HG03060 (cell line): ENCODE data around the gene AMMECR1.

Source experiments
- ATAC-seq: cut with Tn5 transposase; IDR thresholded peaks from one replicate; pipeline ENCODE4 v1.9.1; 2021; ENCODE audit warnings: low read depth, moderate number of reproducible peaks; ENCODE audit not compliant: unreplicated experiment

Gene AMMECR1

DNA sequence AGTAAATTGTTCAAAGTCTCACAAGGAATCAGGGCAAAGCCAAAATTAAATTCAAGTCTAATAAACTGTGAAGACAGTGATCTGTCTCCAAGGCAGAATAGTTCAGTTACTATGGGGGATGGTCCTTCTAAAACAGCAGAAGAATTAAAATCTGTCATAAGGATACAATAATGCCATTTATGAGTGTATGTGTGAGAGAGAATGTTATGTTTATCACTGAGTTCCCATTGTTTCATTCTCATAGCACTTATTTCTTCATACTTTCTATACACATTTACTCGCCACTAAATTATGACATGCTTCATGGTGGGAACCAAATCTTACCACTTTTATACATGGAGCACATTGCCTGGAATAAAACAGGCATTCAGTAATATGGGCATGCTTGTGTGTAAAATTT, 102.5 kb downstream of the AMMECR1 start:
- ATAC-seq, result no peak

DNA sequence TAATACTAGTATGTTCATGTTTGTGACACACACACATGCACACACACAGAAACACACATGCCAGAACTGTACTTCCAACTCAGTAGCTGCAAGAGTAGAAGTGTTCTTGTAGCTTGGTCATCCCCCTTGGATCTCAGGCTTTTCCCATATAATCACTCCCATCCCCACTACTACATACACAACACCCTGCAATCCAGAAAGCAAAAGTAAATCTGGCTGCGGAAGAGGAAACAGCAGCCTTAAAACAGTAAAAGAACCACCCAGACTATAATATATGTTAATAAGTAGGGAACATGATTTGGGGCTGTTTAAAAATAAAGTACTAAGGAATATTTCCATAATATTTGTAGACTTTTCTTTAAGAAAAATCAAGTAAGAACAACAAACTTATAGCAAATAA, 103.2 kb downstream of the AMMECR1 start:
- no peak for ATAC-seq

DNA sequence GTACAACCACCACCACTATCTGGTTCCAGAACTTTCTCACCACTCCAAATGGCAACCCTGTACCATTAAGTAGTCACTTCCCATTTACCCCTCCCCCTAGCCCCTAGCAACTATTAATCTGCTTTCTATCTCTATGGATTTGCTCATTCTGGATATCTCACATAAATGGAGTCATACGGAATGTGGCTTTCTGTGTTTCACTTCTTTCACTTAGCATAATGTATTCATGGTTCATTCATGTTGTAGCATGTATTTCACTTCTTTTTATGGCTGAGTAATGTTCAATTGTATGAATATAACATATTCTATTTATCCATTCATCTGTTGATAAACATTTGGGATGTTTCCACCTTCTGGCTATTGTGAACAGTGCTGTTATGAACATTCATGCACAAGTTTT, 104.7 kb downstream of the AMMECR1 start:
- no peak for ATAC-seq

DNA sequence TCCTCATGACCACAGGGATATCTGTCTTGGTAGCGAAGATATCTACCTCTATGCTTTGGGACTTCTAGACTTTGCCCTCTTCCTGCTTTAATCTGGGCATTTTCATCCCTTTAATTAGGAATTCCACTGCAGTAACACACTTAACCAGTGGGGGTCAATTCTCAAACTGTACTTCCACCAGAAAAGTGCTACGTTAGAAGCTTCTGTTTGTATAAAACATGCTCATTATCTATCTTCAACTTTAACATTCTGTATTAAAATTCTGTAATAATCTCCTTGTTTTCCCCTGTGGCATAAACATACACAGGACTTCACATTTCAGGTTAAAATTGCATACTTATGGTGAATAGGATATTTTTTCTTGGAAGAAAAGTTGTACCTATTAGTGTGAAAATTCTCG, 105.6 kb downstream of the AMMECR1 start:
- ATAC-seq, result no peak

DNA sequence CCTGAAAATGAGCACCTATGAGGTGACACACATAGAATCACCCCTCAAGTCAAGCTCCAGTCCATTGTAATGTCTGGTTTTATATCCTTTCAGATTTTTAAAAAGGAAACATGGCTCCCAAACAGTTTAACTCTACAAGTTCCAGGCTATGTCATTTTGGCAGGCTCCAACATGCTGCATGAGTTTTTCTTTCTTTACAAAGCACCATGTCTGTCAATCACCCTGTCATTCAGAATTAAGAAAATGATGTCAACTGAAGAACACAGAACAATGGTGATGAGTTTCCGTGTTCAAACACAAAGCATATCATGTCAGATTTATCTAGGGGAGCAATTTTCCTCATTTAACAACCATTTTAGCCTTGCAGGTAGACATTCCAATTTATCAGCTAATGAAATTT, 106.5 kb downstream of the AMMECR1 start:
- no peak for ATAC-seq

DNA sequence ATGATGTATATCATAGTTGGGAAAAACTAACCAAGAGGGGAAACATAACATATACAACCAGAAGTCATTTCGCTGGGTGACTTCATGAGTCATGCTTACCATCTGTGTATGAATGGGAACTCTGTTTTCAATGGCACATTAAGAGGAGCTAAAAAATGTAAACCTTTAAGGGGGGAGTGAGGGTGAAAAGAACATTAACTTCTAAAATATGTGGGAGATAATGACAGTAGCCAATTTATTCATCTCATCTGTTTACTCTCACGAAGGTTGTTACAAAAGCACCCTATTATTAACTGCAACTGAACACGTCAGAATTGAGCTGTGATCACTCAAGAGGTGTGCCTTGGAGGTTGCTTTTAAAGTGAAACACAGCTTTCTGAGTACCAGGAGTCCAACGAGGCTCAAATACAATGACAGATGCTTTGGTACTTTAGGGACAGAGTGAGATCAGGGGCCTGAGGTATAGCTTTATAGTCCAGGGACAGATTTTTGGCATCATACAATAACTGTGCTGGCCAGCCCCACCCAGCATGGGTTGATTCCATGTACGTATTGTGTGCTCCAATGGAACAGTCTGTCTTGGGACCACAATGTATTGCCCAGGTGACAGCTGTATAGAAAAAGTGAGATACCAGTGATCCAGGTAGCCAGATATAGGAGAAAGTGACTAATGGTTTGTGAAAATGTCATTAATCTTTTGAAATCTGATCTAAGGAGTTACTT, 107.3 kb downstream of the AMMECR1 start:
- ATAC-seq, result no peak

DNA sequence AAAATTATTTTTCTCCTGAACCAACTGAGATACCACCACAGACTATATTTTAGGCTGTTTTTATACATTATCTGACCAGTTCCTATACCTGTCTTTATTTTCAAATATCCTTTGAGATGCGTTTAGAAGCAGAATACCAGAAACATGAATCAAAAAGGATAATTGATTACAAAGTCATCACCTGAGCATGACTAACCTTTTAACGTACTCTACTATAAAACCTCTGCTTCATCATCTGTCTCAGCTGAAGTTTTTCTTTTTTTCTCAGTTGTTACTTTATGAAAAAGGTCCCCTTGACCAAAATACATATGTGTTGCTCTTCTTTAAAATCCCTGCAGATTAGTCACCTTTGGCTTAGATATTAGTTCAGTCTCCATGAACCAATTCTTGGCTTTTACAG, 109.8 kb downstream of the AMMECR1 start:
- ATAC-seq, result no peak

DNA sequence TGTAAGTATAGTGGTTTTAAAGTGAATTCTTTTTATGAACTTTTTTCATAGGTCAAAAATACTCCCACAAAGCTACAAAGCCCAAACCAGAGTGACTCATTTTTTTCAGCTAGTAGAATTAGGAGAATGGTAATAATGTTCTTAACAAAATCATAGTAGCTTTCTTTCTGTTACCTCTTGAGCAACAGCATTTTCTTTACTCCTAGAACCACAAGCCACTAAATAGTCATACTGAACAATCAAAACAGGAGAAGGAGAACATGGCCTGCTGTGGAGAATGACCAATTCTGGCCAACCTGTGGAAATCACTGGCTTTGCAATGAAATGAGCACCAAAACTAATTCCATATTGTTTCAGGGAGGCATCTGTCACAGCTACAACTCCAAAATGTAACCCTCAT, 112.9 kb downstream of the AMMECR1 start:
- ATAC-seq, result no peak

DNA sequence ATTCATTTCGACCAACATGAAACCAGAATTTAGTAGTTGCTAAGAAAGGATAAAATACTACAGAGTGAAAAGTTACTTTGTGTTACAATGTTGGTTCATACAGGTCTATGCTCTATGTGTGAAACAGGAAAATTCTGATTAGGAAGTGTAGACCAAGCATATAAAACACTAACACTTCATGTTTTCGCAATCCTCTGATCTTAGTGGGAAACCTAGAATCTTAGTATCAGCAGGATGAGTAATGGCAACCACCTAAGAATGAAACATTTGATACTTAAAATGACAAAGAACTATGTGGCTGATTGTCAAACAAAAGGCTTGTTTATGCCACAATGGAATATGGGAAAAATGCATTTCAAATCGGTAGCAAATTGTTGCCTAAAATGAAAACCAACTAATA, 116.1 kb downstream of the AMMECR1 start:
- ATAC-seq, result no peak

DNA sequence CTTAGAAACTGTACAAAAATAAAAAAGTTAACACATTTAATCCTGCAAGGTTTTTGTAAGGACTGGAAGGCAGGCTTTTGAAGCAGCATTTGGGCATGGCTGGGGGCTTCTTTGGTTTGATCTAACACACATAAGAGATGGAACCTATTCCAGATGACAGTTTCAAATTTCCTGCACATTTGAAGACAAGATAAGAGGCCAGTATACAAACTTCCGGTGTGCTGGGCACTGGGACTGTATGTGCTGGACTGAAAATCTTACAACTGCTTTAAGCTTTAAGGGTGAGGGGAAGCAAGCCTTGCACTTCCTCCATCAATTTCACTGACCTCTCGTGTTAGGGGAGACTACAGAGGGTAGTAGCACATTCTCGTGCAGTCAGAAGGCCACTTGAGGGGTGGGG, 122.9 kb downstream of the AMMECR1 start:
- no peak for ATAC-seq

DNA sequence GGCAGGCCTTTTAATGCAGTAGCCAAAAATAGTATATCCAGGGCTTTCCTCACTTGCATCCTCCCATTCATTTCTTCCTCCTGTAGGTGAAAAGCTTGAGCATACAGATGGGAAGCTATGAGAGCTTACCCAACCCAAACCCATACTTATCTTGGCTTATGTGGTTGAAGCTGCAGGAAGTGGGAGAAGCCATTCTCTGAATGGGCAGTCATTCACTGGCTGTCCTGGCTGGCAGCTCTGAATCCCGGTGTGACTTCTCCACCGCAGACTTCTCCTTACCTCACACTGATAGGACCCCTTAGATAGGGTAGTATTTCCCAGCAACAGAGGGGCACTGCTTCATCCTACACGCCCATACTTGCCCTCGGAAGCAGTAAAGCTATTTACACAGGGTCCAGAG, 125.4 kb downstream of the AMMECR1 start:
- no peak for ATAC-seq

DNA sequence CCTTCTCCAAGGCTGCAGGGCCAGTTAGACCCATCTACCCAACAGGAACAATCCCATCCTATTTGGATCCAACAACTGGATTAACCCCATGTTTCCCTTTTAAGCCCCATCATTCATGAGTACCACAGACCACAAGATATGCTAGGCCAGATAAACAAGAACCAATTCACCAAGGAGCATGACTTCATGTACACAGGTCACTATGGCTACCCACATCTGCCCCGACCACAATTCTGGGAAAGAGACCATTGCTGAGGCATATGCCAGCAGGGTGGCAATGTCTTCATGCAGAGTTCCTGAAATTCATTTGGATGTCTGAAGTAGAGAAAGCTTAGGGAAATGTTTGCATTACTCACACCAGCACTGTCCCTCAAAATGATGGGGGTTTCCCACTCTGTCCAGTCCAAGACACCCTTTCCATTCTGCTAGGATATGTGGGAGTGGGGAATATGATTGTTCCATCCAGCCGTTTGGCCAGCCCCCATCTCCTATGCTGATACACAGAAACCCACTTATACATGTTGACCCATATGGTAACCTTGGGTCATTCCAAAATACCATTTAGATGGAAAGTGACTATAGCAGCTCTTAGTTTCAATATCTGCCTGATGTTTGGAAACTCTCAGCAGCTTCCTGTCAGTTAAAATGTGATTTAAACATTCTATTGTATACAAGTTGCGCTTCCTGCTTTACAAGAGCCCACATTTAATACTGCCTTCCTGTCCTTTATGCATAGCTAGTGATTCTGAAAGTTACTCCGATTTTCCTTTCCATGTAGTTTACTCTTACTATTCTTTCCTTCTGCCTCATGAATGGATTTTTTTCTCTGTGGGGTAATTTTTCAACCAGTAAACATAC, 129.0 kb downstream of the AMMECR1 start:
- ATAC-seq, result no peak

DNA sequence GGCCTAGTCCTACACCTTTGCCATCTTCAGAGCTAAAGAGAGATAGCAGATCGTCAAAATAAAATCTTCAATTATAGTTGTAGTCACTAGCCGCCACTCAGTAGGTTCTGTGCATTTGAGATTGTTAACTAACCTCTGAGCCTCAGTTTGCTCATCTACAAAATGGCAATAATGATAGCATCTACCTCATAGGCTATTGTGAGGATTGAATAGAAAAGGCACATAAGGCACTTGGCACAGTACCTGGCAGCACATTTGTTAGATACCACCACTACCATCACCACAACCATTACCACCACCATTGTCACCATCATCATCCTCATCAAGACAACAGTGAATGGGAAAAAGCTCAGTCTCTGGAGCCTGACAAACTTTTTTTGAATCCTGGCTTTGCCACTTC, 134.6 kb downstream of the AMMECR1 start:
- no peak for ATAC-seq

DNA sequence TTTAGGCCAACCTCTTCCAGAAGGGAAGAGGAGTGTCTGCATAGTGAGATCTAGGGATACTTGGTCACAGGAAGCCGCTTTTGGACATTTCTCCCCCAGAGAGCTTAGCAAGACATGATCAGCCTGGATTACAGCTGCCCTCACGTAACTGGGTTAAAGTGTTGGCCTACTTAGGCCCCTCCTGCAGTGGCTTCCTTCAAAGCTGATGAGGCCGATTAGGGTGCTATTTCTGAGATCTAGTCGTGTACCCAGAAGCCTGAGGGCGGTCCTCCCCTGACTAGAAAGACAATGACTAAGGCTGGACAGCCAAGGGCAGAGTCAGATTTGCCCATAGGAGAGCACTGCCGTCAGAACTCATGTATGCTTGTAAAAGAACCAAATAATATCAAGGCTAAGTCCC, 135.0 kb downstream of the AMMECR1 start:
- no peak for ATAC-seq

DNA sequence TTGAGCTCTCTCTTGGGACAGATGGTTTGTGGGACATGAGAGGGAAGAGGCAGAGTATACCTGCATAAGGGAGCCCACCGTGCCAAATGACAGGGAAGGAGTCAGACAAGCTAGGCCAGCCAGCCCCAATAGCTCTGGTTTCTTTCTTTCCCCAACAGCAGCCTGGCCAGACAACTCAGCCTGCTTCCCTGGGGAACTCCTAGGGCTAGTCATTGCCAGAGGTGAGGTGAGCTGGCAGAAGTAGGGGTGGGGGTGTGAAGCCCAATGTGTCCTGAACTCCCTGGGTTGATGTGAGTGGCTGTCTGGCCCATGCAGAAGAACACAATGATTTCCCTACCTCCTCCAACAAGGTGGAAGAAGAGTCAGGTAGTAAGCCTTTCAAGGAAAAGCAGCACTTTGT, 135.5 kb downstream of the AMMECR1 start:
- no peak for ATAC-seq

DNA sequence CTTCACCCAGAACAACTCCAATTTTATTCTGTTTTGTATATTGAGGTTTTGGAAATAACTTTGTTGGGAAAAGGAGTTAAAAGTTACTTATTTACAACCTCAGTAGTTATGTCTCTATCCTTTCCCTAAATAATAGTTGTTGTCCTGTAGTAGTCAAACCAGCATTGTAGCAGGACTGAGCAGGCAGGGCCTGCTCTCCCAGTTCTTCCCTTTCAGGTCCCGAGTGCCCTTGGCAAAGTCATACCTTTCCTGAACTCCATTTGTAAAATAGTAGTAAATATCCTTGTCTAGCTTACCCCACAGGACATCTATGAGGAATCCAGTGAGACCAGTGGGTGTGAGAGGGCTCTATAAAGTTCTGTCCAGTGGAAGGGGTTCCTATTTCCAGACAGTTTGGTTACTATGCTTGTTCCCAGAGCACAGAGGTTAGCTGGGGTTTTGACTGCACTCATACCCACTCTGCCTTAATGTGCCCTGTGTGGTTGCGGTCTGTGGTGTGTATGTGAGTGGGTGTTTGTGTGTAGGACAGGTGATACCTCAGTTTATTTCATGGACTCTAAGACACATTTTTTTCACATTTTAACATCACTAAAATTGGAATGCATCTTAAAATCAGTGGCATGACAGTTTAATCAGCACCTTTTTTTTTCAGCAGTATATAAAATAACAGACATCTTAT, 136.3 kb downstream of the AMMECR1 start:
- no peak for ATAC-seq

DNA sequence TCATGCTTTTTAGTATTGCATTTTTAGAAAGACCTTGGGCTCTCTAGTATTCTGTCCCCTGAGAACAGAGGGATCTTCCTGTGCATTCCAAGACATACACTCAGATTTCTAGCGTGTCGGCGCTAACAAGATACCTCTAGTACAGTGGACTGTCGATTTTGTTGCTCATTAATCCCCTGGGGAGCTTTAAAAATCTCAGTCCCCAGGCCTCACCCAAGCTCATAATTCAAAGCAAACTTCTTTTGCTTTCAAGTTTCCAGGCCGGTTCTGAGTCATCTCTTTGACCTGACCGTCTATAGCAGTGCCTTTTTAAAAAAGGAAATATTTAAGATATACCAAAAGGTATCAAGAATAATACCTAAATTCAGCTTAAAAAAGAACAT, 137.0 kb downstream of the AMMECR1 start:
- peak; percentile 82 for ATAC-seq

DNA sequence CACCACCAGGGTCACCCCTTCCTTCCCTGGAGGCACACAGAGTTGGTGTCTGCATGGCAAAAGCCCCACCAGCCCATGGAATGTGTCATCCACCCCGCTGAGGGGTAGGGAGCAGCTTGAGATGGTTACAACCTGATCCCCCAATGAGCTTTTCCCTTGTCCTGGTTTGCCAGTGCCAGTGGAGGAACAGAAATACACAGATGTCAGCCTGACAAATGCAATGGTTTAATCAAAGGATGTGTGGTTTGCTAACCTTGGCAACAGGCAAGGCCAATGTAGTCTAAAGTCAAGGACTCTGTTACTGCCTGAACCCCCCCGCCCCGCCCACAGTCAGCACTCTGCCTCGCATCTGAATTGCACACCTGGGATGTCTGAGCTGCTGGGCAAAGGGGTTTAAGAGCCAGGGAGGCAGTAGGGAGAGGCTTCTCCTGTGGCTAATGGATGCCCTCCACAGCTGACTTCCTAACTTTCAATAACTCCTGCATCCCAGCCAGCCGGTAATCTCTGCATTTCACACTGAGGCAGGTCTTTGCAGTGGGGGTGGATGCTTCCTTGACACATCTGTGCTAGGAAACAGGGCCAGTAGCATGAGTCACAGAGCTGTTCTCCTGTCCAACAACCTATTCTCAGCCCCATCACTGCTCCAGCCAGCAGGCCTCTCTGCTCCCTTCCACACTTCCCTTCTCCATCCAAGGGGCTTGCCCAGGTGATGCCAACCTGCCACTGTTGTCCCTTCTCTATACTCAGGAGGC, 137.5 kb downstream of the AMMECR1 start:
- ATAC-seq, result no peak

DNA sequence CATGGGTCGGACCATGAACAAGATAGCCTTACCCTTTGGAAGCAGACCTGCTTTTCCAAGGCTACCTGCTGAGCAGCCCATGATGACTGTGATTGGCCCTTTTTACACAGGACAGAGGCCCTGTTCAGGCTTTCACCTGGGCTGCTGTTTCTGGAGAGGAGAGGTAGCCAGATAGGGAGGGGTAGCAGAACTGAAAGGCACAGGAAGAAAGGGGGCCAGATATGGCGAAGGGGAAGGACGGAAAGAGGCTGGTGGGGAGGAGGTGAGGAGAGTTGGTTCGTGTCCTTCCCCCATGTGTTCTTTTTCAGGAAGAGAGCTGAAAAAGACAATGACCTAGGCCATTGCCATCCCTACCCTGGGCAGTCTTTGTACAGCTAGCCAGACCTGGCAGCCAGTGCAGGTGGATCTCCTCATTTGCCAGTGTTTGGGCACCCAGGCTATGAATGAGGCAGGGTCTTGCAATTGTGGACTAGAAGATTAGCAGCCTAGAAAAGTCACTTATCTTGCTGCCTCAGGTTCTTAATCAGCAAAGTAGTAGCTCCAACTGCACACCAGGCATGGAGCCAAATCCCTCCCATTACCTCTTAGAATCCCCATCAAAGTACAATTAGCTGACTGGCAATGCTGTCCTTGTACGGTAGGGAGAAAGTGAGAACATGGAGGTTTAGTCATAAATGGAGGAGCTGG, 139.6 kb downstream of the AMMECR1 start:
- ATAC-seq, result no peak

DNA sequence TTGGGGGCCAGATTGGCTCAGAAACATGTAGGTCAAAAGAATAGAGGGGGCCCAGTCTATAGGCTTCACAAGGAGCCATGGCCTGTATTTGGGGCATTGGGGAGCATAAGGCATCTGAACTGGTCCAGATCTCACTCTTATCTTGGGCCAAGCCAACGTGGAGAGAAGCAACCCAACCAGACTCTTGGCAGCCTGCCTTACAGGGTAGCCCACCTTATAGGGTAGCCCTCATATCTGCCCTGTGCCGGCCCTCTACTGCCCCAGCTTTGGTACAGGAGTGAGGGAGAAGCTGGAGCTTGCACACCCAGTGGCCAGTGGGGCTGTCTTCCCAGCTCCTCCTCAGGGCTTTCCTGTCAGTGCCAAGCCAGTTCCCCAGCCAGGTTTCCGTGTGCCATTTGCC, 142.2 kb downstream of the AMMECR1 start:
- no peak for ATAC-seq
